VCaP (cell line): ENCODE measurements around the gene OLFML2A.
A peak's percentile ranks its signal among the peaks of the same experiment; 100 is the strongest.

ENCODE experiments used
- H3K27ac ChIP-seq: fragments of 450-650 bp; 2 replicates; pipeline ENCODE4 v1.5.1; 2017
- TF ChIP-seq, protein P1 (sequence below): fragments of 450-650 bp; conservative IDR thresholded peaks from 2 replicates; pipeline ENCODE4 v1.5.1; 2017; ENCODE audit warnings: mild to moderate bottlenecking, moderate library complexity

OLFML2A gene

DNA sequence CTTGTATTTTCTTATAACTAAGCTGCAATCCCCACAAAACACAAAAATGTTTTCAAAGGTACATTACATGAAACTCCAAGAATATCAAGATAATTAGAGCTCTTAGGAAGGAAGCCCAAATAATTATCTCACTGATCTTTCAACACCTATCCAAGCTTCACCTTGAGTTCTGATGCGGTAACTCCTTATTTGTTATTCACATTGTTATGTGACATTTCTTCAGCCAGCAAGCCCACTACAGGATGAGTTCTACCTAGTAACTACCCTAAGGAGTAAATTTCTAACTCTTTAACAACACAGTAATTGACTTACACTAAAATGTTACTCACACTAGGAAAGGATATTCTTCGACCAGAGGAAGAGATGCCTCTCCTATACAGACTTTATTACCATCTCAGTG lies 15.7 kb upstream of the OLFML2A start:
- no peak overlapping the region for H3K27ac ChIP-seq

DNA sequence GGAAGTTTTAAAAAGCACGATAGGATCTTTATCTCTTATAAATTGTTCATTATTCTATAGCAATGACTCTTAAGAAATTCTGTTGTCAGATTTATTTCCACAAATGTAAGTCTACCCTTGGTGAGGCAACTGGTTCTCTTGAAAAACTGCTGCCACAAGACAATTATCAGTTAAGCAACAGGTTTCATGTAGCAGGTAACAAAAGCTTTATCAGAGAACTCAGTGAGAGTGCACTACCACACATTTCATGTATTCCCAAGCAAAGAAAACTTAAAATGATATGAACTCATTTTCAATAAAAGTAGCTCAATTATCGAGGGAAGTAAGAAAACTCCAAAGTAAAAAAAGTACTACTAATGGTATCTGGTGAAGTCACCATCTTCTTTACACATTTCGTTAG lies 15.2 kb upstream of the OLFML2A start:
- TF ChIP-seq, protein P1, sequence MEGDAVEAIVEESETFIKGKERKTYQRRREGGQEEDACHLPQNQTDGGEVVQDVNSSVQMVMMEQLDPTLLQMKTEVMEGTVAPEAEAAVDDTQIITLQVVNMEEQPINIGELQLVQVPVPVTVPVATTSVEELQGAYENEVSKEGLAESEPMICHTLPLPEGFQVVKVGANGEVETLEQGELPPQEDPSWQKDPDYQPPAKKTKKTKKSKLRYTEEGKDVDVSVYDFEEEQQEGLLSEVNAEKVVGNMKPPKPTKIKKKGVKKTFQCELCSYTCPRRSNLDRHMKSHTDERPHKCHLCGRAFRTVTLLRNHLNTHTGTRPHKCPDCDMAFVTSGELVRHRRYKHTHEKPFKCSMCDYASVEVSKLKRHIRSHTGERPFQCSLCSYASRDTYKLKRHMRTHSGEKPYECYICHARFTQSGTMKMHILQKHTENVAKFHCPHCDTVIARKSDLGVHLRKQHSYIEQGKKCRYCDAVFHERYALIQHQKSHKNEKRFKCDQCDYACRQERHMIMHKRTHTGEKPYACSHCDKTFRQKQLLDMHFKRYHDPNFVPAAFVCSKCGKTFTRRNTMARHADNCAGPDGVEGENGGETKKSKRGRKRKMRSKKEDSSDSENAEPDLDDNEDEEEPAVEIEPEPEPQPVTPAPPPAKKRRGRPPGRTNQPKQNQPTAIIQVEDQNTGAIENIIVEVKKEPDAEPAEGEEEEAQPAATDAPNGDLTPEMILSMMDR: no peak
- no peak overlapping the region for H3K27ac ChIP-seq

More for the DNA sequence above, 15.7 kb upstream of the OLFML2A start:
- TF ChIP-seq, protein P1: no peak

DNA sequence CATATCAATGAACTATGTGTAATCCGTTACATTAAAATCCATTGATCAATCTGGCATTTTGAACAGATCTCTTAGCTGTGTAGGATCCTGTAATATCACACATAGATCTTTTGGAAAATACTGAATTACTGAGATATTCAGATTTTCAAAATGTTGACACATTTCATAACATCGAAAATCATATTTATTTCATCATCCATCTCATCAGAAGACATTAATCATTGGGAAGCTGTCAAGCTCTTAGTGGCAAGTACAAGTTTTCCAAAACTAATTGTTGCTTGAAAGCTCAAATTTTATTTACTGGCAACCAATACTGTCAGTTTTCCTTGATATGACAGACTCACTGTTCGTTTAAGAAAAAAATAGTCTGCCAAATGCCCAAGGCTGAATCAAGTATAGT lies 14.3 kb upstream of the OLFML2A start:
- H3K27ac ChIP-seq: no peak overlapping the region
- TF ChIP-seq, protein P1: no peak

DNA sequence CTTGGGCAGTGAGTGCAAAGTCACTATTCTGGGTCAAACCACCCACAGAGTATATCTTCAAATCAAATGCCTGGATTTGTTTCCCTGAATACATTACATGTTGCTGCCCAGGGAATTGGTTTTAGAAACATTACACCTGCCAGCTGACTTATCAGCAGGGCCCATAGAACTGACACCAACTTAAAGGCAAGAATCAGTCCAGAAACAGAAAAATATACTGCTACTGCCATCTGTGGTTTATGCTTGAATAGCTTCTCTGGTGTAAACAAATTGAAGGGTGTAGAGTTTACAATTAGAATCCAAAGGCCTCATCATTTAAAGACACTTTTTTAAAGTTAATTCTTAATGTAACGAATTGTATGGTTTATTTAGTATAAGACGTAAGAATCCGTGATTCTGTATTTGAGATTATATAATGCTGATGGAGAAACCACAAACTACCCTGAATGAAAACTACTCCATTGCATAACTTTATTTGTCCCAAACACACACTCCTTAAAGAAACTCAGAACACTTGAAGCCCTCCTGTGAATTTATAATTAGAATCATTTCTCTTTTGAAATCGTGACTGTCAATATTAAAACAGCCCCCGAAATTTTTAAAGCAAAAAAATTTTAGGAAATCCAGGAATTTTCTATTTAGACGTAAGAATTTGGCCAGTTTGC lies 12.0 kb upstream of the OLFML2A start:
- H3K27ac ChIP-seq: no peak overlapping the region
- TF ChIP-seq, protein P1: peak; percentile 71

DNA sequence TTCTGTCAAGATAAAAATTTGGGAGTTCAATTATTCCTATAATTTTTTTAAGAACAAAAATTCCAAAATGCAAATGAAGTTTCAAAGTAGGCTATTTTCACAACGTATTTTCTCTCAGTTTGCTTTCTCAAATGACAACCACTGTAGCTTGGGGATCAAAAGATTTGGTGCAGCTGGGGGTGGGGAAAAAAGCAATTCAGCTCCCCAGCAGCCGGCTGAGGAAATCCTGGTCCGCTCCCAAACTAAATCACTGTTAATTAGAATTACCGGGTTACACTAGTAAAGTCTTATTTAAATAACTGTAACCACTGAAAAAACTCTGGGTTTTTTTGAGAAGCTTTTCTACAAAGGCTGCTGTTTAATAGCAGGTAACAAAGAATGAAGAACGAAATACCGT lies 11.5 kb upstream of the OLFML2A start:
- TF ChIP-seq, protein P1: no peak
- H3K27ac ChIP-seq: no peak overlapping the region

DNA sequence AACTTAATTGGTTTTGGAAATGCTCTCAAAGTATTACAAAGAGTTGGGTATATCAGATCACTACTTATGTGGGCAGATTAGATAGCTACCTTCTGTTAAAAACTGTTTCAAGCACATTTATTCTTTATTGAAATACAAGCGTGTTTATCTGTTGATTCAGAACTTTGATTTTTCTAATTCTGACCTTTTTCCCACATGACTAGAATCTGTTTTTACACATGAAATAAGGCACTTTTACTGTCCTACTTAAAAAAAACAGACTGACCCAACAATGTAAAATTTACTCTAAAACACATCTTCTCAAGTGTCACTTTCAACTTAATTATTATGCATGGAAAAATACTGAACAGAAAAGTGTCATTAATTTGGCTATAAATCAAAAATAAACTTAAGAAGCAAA lies 10.6 kb upstream of the OLFML2A start:
- TF ChIP-seq, protein P1: no peak
- no peak overlapping the region for H3K27ac ChIP-seq

DNA sequence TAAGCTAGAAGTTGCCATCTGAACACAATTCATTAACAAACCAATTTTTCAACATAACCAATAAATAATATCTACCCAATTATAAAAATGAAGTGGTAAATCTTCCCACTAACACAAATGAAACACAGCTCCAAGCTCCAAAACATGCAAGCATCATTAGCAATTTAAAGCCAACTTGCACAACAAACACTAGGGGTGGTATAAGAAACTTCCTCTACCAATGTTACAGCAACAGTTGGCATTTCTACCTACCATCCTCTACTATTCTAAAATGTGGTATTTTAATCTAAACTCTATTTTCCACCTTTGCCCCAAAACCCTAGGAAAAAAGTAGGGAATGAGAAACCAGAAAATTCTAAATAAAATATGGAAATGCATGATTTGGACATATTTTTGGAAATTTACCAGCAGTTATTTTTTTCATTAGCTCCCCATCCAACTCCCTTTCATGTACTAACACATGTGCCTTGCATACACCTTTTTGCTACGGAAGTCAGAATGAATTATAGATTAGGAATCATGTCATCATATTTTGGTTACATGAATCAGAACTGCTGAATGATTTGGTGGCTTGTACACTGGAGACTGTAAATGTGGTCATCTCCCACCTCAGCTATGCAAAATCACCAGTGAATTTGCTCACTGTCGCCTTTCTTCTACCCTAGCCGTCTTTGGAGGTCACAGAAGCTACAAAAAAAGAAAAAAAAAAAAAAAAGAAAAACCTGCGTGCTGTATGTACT lies 9.9 kb upstream of the OLFML2A start:
- H3K27ac ChIP-seq: no peak overlapping the region
- TF ChIP-seq, protein P1: peak; percentile 50
